ENCODE measurements around the gene ZNF574.

ZNF574 gene

GRCh38 chr19:42091742-42092141 lies 15.8 kb downstream of the ZNF574 start:
- no peak for TF ChIP-seq REST (IDR thresholded peaks at IDR 0.05; ENCODE audit: low read depth)
- TF ChIP-seq, protein P1, sequence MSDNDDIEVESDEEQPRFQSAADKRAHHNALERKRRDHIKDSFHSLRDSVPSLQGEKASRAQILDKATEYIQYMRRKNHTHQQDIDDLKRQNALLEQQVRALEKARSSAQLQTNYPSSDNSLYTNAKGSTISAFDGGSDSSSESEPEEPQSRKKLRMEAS (IDR thresholded peaks at IDR 0.05): peak; percentile 87

DNA sequence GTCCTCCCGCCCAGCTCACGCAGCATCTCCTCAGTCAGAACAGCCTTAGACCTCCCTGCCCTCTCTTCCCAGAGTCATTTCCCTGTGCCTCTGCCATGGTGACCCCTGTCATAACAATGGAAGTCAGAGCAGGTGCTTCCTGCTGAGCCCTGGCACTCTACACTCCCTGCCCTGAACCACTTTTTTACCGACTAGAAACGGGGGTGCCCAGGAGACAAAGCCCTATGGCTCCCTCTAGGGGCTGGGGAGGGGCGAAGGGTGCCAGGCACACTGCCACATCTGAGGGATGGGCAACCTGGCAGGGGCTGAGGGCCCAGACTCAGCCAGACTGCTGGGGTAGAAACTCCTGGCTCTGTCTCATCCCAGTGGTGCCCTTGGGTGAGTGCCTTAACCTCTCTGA lies 16.4 kb downstream of the ZNF574 start:
- TF ChIP-seq FOXM1 (IDR thresholded peaks at IDR 0.05; ENCODE audit: borderline replicate concordance, low read depth) (no peak), ZBTB7A (IDR thresholded peaks at IDR 0.05; ENCODE audit: low read depth) (no peak), REST (IDR thresholded peaks at IDR 0.05; ENCODE audit: low read depth) (no peak), RAD21 (IDR thresholded peaks at IDR 0.05; ENCODE audit: low read depth) (peak; percentile 55)

DNA sequence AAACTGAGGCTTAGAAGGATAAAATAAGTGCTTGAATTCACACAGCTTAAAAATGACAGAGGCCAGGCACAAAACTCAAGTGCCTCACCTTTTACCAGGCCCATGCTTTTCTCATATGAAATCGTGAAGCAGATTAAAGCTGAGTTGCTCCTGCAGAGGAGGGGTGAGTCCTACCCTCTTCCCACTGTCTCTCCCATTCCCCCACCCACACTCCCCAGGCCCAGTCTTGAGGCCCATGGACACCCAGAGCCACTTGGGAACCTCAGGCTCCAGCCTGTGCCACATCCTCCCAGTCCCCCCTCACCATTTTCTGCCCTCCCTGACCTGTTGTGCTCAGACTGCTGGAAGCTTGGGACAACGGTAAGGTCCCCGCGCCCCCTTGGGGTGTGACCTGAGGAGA lies 17.5 kb downstream of the ZNF574 start:
- TF ChIP-seq FOXM1 (IDR thresholded peaks at IDR 0.05; ENCODE audit: borderline replicate concordance, low read depth) (no peak), TEAD4 (IDR thresholded peaks at IDR 0.05) (no peak), CREB1 (IDR thresholded peaks at IDR 0.05; ENCODE audit: low read depth) (no peak), EP300 (IDR thresholded peaks at IDR 0.05; ENCODE audit: borderline replicate concordance) (no peak), CEBPB (IDR thresholded peaks at IDR 0.05) (no peak), YY1 (IDR thresholded peaks at IDR 0.05; ENCODE audit: low read depth) (no peak), TCF12 (IDR thresholded peaks at IDR 0.05; ENCODE audit: low read depth) (no peak), RAD21 (IDR thresholded peaks at IDR 0.05; ENCODE audit: low read depth) (no peak), TAF1 (IDR thresholded peaks at IDR 0.05; ENCODE audit: low read depth) (no peak), NFIC (IDR thresholded peaks at IDR 0.05) (no peak), REST (IDR thresholded peaks at IDR 0.05; ENCODE audit: low read depth) (no peak), EGR1 (IDR thresholded peaks at IDR 0.05) (no peak), ZBTB7A (IDR thresholded peaks at IDR 0.05; ENCODE audit: low read depth) (no peak)
- TF ChIP-seq, protein P2, sequence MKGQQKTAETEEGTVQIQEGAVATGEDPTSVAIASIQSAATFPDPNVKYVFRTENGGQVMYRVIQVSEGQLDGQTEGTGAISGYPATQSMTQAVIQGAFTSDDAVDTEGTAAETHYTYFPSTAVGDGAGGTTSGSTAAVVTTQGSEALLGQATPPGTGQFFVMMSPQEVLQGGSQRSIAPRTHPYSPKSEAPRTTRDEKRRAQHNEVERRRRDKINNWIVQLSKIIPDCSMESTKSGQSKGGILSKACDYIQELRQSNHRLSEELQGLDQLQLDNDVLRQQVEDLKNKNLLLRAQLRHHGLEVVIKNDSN (IDR thresholded peaks at IDR 0.05): no peak
- TF ChIP-seq, protein P1 (IDR thresholded peaks at IDR 0.05): no peak

- no peak for TF ChIP-seq EP300 (IDR thresholded peaks at IDR 0.05; ENCODE audit: borderline replicate concordance)
- no peak for TF ChIP-seq CREB1 (IDR thresholded peaks at IDR 0.05; ENCODE audit: low read depth)
Observed at GRCh38 chr19:42093926-42094325, 18.0 kb downstream of the ZNF574 start.

DNA sequence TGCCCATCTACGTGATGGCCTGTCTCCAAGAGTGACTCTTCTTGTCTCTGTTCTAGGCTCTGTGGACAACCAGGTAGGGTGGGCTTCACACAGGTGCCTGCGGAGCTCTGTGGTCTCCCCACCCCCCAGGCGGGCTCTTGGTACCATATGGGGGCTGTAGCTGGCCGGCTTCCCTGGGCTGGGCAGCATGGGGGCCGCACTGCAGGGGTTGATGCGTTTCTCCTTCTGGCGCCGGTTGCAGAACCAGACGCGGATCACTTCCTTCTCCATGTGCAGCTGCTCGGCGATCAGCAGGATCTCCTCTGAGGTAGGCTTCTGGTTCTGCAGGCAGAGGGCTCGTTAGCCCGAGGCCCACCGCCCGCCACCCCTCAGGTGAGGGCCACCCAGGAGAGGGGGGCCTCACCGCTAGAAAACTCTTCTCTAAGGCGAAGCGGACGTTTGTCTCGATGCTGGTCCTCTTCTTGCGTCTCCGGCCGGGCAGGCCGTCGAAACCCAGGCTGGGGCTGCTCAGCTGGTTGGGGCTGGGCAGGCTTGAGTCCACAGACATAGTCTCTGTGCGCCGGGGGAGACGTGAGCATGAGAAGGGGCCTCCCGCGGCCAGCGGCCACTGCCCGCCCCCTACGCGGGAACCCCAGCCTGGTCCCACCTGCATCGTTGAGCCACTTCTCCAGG lies 19.3 kb downstream of the ZNF574 start:
- TF ChIP-seq EGR1 (IDR thresholded peaks at IDR 0.05) (no peak), TEAD4 (IDR thresholded peaks at IDR 0.05) (no peak), RAD21 (IDR thresholded peaks at IDR 0.05; ENCODE audit: low read depth) (no peak), EP300 (IDR thresholded peaks at IDR 0.05; ENCODE audit: borderline replicate concordance) (no peak), ZBTB7A (IDR thresholded peaks at IDR 0.05; ENCODE audit: low read depth) (no peak), CEBPB (IDR thresholded peaks at IDR 0.05) (no peak), REST (IDR thresholded peaks at IDR 0.05; ENCODE audit: low read depth) (no peak), CREB1 (IDR thresholded peaks at IDR 0.05; ENCODE audit: low read depth) (no peak), FOXM1 (IDR thresholded peaks at IDR 0.05; ENCODE audit: borderline replicate concordance, low read depth) (no peak), YY1 (IDR thresholded peaks at IDR 0.05; ENCODE audit: low read depth) (no peak), TCF12 (IDR thresholded peaks at IDR 0.05; ENCODE audit: low read depth) (no peak), TAF1 (IDR thresholded peaks at IDR 0.05; ENCODE audit: low read depth) (no peak), NFIC (IDR thresholded peaks at IDR 0.05) (no peak)
- TF ChIP-seq, protein P1 (IDR thresholded peaks at IDR 0.05): no peak
- TF ChIP-seq, protein P2 (IDR thresholded peaks at IDR 0.05): no peak
